Activated T-cell treated with anti-CD3 and anti-CD28 coated beads, Interleukin-2, amount 50 U/mL, for 4 hours (primary cell): ENCODE data around the gene PROP1. TPM values are rescaled to one million over a fixed set of nuclear protein-coding genes. Genes with fewer than 3 reads are reported as not detected.
A peak's percentile ranks its signal among the peaks of the same experiment; 100 is the strongest.
"Not testable (repeated sequence)": the region's sequence is repeated elsewhere in the genome, so short reads cannot be mapped to it uniquely, and the experiment has no call there.

Experiments used
- ATAC-seq, 2 donors: fragments of 200-7000 bp; cut with Tn5 transposase; one replicate each; pipeline ENCODE4 v1.10.0; 2021
- DNase-seq: peaks from one replicate; pipeline ENCODE4 v3.0.0-alpha.2; 2020
- H3K27me3 Mint-ChIP-seq: one replicate; pipeline ENCODE4 v1.8.0; 2021; ENCODE audit warnings: low read depth, mixed read lengths
- H3K36me3 Mint-ChIP-seq: one replicate; pipeline ENCODE4 v1.8.0; 2022; ENCODE audit warnings: mixed read lengths; ENCODE audit not compliant: insufficient read depth
- H3K4me1 Mint-ChIP-seq: one replicate; pipeline ENCODE4 v1.8.0; 2021; ENCODE audit warnings: low read depth, mixed read lengths
- H3K4me3 Mint-ChIP-seq: one replicate; pipeline ENCODE4 v1.8.0; 2021; ENCODE audit warnings: mild to moderate bottlenecking, moderate library complexity, mixed read lengths
- H3K9me3 Mint-ChIP-seq: one replicate; pipeline ENCODE4 v1.8.0; 2021; ENCODE audit warnings: mixed read lengths
- total RNA-seq, 3 donors: library from RNA; stranded (reverse); gene quantifications; one replicate each; pipeline ENCODE4 v1.2.1, GENCODE V29; 2021

The PROP1 gene
- total RNA-seq, result not detected

GRCh38 chr5:177995691-177996595, at the start of gene PROP1:
TSS of gene PROP1 (minus strand) at chr5:177996242. CDS start at chr5:177995933, 309 bp downstream.
- no peaks in the 10 kb centered on the region for H3K36me3 Mint-ChIP-seq
- DNase-seq, result no peak

GRCh38 chr5:178019379-178020030, 23.5 kb upstream of the PROP1 start:
- H3K27me3 Mint-ChIP-seq, H3K4me1 Mint-ChIP-seq, H3K36me3 Mint-ChIP-seq, H3K4me3 Mint-ChIP-seq, ATAC-seq, DNase-seq, H3K9me3 Mint-ChIP-seq: not testable (repeated sequence)

More at GRCh38 chr5:177995691-177996595, at the start of gene PROP1:
- Mint-ChIP-seq H3K27me3 (peaks cover 37% of the 10 kb centered on the region), H3K9me3 (no peaks in the 10 kb centered on the region), H3K4me1 (no peaks in the 10 kb centered on the region), H3K4me3 (no peak within 1 kb of the TSS)
- no peak for ATAC-seq

GRCh38 chr5:178012758-178013157, 16.7 kb upstream of the PROP1 start:
- H3K4me3 Mint-ChIP-seq, H3K36me3 Mint-ChIP-seq, DNase-seq, H3K27me3 Mint-ChIP-seq, H3K4me1 Mint-ChIP-seq, ATAC-seq, H3K9me3 Mint-ChIP-seq: not testable (repeated sequence)

GRCh38 chr5:178011816-178012554, 15.9 kb upstream of the PROP1 start:
- H3K9me3 Mint-ChIP-seq, H3K4me3 Mint-ChIP-seq, H3K27me3 Mint-ChIP-seq, H3K4me1 Mint-ChIP-seq, DNase-seq, H3K36me3 Mint-ChIP-seq, ATAC-seq: not testable (repeated sequence)

GRCh38 chr5:178007272-178007671, 11.2 kb upstream of the PROP1 start:
- Mint-ChIP-seq H3K4me3 (peak overlapping the region; percentile 83), H3K27me3 (peaks cover 15% of the 10 kb centered on the region)
- H3K4me1 Mint-ChIP-seq, H3K36me3 Mint-ChIP-seq, DNase-seq, H3K9me3 Mint-ChIP-seq, ATAC-seq: not testable (repeated sequence)

GRCh38 chr5:178006536-178007231, 10.6 kb upstream of the PROP1 start:
- ATAC-seq (peak; percentile 93 to 95), DNase-seq (peak; percentile 44)
- Mint-ChIP-seq H3K4me3 (peak overlapping the region; percentile 83), H3K27me3 (peaks cover 18% of the 10 kb centered on the region)
- not testable (repeated sequence) for H3K4me1 Mint-ChIP-seq, H3K9me3 Mint-ChIP-seq, H3K36me3 Mint-ChIP-seq

- not testable (repeated sequence) for H3K36me3 Mint-ChIP-seq, DNase-seq, H3K4me1 Mint-ChIP-seq, H3K9me3 Mint-ChIP-seq
- Mint-ChIP-seq H3K4me3 (peak overlapping the region; percentile 73), H3K27me3 (peaks cover 18% of the 10 kb centered on the region)
- ATAC-seq, result peak; percentile 37 to 44
Measured at GRCh38 chr5:178006181-178006535, 10.1 kb upstream of the PROP1 start.

- H3K4me1 Mint-ChIP-seq, result no peaks in the 10 kb centered on the region
- H3K4me3 Mint-ChIP-seq, result no peak overlapping the region
- DNase-seq (no peak), ATAC-seq (no peak)
- H3K36me3 Mint-ChIP-seq, result no peaks in the 10 kb centered on the region
- H3K9me3 Mint-ChIP-seq, result no peaks in the 10 kb centered on the region
- peaks cover 37% of the 10 kb centered on the region for H3K27me3 Mint-ChIP-seq
Measured at GRCh38 chr5:177997846-177998245, 1.8 kb upstream of the PROP1 start.

GRCh38 chr5:177997319-177997670, 1.3 kb upstream of the PROP1 start:
- Mint-ChIP-seq H3K4me1 (no peaks in the 10 kb centered on the region), H3K9me3 (no peaks in the 10 kb centered on the region), H3K27me3 (peaks cover 35% of the 10 kb centered on the region), H3K36me3 (no peaks in the 10 kb centered on the region), H3K4me3 (no peak overlapping the region)
- DNase-seq (no peak), ATAC-seq (no peak)

GRCh38 chr5:177996660-177997318, 747 bp upstream of the PROP1 start:
- Mint-ChIP-seq H3K36me3 (no peaks in the 10 kb centered on the region), H3K27me3 (peaks cover 33% of the 10 kb centered on the region), H3K4me1 (no peaks in the 10 kb centered on the region), H3K4me3 (no peak overlapping the region), H3K9me3 (no peaks in the 10 kb centered on the region)
- no peak for ATAC-seq
- DNase-seq, result no peak

- no peaks in the 10 kb centered on the region for H3K9me3 Mint-ChIP-seq
- H3K4me1 Mint-ChIP-seq, result no peaks in the 10 kb centered on the region
- H3K27me3 Mint-ChIP-seq, result peaks cover 32% of the 10 kb centered on the region
- H3K4me3 Mint-ChIP-seq, result no peak overlapping the region
- ATAC-seq, result no peak
- H3K36me3 Mint-ChIP-seq, result no peaks in the 10 kb centered on the region
- DNase-seq, result no peak
Measured at GRCh38 chr5:177994561-177995190, 1.4 kb downstream of the PROP1 start.

- H3K4me1 Mint-ChIP-seq, result no peaks in the 10 kb centered on the region
- H3K9me3 Mint-ChIP-seq, result no peaks in the 10 kb centered on the region
- no peak overlapping the region for H3K4me3 Mint-ChIP-seq
- no peaks in the 10 kb centered on the region for H3K36me3 Mint-ChIP-seq
- no peak for DNase-seq
- no peak for ATAC-seq
- peaks cover 36% of the 10 kb centered on the region for H3K27me3 Mint-ChIP-seq
Measured at GRCh38 chr5:177994063-177994462, 2.0 kb downstream of the PROP1 start.

GRCh38 chr5:177992466-177992865, 3.6 kb downstream of the PROP1 start:
- Mint-ChIP-seq H3K36me3 (no peaks in the 10 kb centered on the region), H3K9me3 (no peaks in the 10 kb centered on the region), H3K4me3 (no peak overlapping the region), H3K27me3 (peaks cover 44% of the 10 kb centered on the region), H3K4me1 (no peaks in the 10 kb centered on the region)
- DNase-seq, result no peak
- no peak for ATAC-seq
